NB4 (cell line): ENCODE measurements around the gene NDUFB2.
"Not testable (repeated sequence)": the region's sequence is repeated elsewhere in the genome, so short reads cannot be mapped to it uniquely, and the experiment has no call there.

ENCODE experiments used
- CTCF ChIP-seq: IDR thresholded peaks from one replicate; pipeline ENCODE4 v1.5.1; 2012; ENCODE audit warnings: low read depth, low read length
- MAX ChIP-seq: IDR thresholded peaks from 2 replicates; pipeline ENCODE4 v1.6.1; 2011; ENCODE audit warnings: low read depth, low read length
- MYC ChIP-seq: IDR thresholded peaks from 2 replicates; pipeline ENCODE4 v1.6.1; 2011; ENCODE audit warnings: low read depth, low read length
- POLR2A ChIP-seq: IDR thresholded peaks from 2 replicates; pipeline ENCODE4 v1.6.1; 2011; ENCODE audit warnings: mild to moderate bottlenecking; ENCODE audit not compliant: insufficient read length; ENCODE audit errors: extremely low read depth

DNA sequence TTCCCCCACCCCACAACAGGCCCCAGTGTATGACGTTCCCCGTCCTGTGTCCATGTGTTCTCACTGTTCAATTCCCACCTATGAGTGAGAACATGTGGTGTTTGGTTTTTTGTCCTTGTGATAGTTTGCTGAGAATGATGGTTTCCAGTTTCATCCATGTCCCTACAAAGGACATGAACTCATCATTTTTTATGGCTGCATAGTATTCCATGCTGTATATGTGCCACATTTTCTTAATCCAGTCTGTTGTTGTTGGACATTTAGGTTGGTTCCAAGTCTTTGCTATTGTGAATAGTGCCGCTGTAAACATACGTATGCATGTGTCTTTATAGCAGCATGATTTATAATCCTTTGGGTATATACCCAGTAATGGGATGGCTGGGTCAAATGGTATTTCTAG is 12.3 kb downstream of the NDUFB2 start:
- TF ChIP-seq POLR2A, CTCF, MYC, MAX: not testable (repeated sequence)
